Omental fat pad (tissue), 4 donors: ENCODE data around the gene EMP2. TPM values are rescaled to one million over a fixed set of nuclear protein-coding genes. Genes with fewer than 3 reads are reported as not detected.

ENCODE experiments used
- ATAC-seq: fragments of 150-250 bp; one replicate; pipeline ENCODE4 v1.9.1; 2016; ENCODE audit warnings: mild to moderate bottlenecking, moderate library complexity; ENCODE audit not compliant: low FRiP score
- DNase-seq: peaks from one replicate; pipeline ENCODE4 v3.0.0-alpha.2; 2019; ENCODE audit warnings: low spot score
- total RNA-seq, 4 donors: library from RNA; depleted of rRNA; stranded (reverse); fragments of >200 nt; gene quantifications; one replicate each; pipeline ENCODE4 v1.1.0, GENCODE V29; 2016
- TF ChIP-seq, protein P1 (sequence below), 3 donors: fragments of 450-650 bp; IDR thresholded peaks; one replicate each; pipeline ENCODE4 v1.5.1; 2016 to 2017; ENCODE audit warnings: antibody characterized with exemption in 3 of 3, mild to moderate bottlenecking in 3 of 3, moderate library complexity in 2 of 3

EMP2 gene
- total RNA-seq, 4 donors from 2014 or later: 36.7 to 80.4 (median 50.1) TPM

DNA sequence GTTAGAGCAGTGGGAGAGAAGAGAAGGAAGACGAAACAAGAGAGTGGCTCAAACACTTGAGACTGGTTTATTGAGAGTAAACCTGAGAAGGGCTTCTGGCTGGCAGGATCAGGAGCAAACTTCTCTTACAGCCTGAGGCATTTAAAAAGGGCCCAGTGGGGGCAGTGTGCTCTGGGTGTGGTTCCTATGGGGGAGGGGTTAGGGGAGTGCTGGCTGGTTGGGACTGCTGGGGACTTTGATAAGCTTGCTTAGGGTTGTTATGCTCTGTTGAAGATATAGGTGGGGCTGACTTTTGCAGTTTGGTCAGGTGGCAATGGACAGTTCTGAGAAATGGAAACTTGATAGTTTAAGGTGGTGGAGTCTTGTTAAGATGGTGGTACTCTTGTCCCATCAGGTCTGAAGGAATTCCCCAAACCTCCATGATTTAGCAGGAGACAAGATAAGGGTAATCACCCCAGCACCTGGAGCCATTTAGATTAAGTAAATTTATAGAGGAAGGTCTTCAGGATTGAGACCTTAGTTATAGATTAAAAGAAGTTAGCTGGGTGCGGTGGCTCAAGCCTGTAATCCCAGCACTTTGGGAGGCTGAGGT, 79.3 kb downstream of the EMP2 start:
- no peak for DNase-seq
- no peak for ATAC-seq
- TF ChIP-seq, protein P1, sequence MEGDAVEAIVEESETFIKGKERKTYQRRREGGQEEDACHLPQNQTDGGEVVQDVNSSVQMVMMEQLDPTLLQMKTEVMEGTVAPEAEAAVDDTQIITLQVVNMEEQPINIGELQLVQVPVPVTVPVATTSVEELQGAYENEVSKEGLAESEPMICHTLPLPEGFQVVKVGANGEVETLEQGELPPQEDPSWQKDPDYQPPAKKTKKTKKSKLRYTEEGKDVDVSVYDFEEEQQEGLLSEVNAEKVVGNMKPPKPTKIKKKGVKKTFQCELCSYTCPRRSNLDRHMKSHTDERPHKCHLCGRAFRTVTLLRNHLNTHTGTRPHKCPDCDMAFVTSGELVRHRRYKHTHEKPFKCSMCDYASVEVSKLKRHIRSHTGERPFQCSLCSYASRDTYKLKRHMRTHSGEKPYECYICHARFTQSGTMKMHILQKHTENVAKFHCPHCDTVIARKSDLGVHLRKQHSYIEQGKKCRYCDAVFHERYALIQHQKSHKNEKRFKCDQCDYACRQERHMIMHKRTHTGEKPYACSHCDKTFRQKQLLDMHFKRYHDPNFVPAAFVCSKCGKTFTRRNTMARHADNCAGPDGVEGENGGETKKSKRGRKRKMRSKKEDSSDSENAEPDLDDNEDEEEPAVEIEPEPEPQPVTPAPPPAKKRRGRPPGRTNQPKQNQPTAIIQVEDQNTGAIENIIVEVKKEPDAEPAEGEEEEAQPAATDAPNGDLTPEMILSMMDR (IDR thresholded peaks at IDR 0.05): no peak

DNA sequence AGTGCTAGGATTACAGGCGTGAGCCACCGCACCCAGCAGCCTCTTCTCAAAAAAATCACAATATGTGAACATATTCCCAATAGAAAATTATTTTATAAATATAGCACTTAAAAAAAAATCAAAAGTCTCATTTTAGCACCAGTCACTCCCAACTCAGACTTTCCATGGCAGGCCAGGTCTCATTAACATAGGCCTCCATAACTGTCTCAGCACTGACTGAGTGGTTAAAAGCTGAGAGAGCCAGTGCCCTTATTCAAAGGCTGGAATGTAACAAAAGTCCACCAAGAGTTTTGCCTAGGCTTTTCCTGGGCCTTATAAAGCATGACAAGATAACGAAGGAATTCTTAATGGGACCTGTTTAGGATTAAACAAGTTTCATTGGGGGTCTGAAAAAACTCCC, 79.8 kb downstream of the EMP2 start:
- TF ChIP-seq, protein P1 (IDR thresholded peaks at IDR 0.05): no peak
- ATAC-seq (no peak), DNase-seq (no peak)

DNA sequence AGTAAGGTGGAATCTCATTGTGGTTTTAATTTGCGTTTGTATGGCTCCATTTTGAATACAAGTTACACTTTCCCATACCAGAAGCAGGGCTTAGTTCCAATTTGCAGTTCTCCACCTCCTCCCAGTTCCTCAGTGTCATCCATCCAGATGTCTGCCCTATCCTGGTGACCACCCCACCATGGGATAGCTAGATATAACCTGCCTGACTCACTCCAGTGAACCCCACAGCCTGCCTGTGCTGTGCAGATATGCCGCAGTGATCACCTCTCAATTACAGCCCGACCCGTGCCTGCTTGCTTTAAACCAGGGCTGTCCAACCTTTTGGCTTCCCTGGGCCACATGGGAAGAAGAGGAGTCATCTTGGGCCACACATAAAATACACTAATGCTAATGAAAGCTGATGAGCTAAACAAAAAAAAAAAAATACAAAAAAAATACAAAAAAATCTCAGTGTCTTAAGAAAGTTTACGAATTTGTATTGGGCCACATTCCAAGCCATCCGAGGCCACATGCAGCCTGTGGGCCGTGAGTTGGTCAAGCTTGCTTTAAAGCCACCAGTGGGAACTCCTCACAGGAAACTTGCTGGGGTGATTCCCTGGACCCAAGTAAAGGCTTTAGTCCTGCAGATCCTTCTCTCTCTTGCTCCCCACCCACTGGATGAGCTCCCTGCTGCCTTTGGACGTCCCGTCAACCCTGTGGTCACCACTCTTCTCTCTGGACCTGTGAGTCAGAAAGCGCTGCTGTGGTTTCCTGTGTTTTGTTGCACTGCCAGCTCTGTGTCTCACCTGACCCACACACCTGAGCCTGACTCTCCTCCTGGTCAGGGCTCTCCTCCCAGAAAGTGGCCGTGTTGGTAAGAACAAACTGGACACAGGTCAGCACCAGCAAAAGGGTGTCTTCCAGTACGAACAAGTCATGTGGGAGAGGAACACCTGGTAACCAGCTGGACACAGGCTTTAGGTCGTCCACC, 83.0 kb downstream of the EMP2 start:
- no peak for ATAC-seq
- TF ChIP-seq, protein P1 (IDR thresholded peaks at IDR 0.05): no peak
- DNase-seq: no peak

DNA sequence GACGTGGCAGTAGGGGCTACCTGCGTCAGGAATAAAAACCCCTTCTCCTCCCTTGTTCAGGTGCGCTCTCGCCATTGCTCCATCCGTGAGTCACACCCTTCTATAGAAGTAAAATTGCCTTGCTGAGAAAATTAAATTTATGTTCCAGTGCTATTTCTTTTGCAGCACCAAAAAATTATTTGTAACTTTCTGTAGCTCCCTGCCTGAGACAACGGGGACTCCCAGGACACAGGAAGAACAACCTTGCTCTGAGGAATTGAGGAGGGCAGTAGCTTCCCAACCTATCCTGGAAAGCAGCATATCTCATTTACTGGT, 85.4 kb downstream of the EMP2 start:
- TF ChIP-seq, protein P1 (IDR thresholded peaks at IDR 0.05): no peak
- ATAC-seq: no peak
- DNase-seq: no peak

DNA sequence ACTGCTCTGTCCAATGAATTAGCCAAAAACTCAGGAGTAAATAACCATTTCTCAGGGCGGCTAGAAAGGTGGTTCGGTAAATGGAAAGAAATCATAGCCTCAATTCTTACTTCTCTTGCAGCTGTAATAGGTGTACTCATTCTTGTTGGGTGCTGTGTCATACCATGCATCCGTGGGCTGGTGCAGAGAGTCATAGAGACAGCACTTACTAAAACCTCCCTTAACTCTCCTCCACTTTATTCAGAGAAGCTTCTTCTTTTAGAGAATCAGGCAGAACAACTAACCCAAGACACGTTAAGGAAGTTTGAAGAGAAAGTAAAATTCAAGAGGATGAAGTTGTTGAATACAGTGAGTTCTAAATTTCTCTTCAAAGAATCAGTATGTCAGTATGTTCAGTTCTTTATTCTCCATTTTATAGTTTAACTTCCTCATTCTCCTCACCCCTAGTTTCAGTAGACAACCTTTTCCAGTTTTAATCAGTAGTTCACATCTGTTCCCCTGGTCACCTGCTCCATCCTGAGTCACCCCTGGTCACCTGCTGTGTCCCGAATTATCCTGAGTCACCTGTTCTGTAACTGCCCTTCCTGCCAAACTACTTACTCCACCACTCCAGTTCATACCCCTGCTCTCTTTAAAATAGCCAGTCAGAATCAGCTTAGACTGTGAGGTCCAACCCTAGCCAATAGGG, 85.9 kb downstream of the EMP2 start:
- TF ChIP-seq, protein P1 (IDR thresholded peaks at IDR 0.05): no peak
- ATAC-seq: no peak
- DNase-seq: no peak

DNA sequence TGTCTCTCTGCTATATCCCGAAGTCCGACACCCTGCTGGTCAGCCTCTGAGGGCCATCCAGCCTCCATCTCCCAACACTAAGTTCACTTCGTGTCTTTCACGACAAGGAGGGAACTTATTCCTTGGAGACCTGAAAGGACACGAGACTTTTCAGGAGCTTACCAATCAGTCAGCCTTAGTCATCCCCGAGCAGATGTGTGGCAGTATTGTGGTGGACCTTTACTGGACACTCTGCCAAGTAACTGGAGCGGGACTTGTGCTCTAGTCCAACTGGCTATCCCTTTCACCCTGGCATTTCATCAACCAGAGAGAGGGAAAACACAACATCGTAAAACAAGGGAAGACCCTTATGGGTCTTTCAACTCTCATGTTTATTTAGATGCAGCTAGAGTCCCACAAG, 87.1 kb downstream of the EMP2 start:
- ATAC-seq (no peak), DNase-seq (no peak)
- TF ChIP-seq, protein P1 (IDR thresholded peaks at IDR 0.05): no peak
